Adipose tissue (tissue), 3 donors: ENCODE data around the gene LMOD1. TPM values are rescaled to one million over a fixed set of nuclear protein-coding genes. Genes with fewer than 3 reads are reported as not detected.

ENCODE experiments used
- H3K27ac ChIP-seq: one replicate; pipeline ENCODE4 v1.5.1; 2013; ENCODE audit warnings: low read depth, low read length
- WGBS, 3 donors: extraction: QIAGEN DNeasy Blood & Tissue Kit; methylation state at CpG; one replicate each; pipeline ENCODE4 v1.1.7; 2013; 5-methylcytosine and 5-hydroxymethylcytosine counted together
- polyA plus RNA-seq, 3 donors: library from polyadenylated mRNA; stranded (reverse); fragments of 200-250 nt; gene quantifications; one replicate each; pipeline ENCODE4 v1.2.3, GENCODE V29; 2013
- donor health status: healthy with polysubstance abuse.
- donor health status: Bipolar disorder and iron deficiency.
- donor health status: healthy.

LMOD1 gene
- polyA plus RNA-seq, 3 donors = 3.3 to 102 (median 21.8) TPM

DNA sequence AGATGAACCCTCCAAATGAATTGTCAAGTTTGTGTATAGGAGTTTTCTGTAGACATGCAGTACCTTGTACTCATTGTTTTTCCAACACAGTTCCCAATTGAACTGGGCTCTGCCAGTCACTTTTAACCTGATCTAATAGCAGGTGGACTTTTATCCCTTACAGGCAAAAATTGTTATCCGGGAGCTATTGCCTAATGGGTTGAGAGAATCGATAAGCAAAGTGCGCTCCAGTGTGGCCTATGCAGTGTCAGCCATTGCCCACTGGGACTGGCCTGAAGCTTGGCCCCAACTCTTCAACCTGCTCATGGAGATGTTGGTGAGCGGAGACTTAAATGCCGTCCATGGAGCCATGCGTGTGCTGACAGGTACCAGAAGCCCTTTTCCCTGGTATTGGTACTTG is 98.1 kb downstream of the LMOD1 start:
- WGBS, 3 donors = 97 to 99% (median 99%) methylated on average over 6 of the region's 6 CpGs
- H3K27ac ChIP-seq = no peak overlapping the region

- H3K27ac ChIP-seq = no peak overlapping the region
- WGBS, 3 donors = 35 to 87% (median 56%) methylated on average over 1 of the region's 1 CpG
These were observed 99.2 kb downstream of the LMOD1 start for GRCh38 chr1:201847150-201847549.

Other genes starting within 250 kb of the LMOD1 start
- 10 to 100 TPM in 2 of 3 donors, 1 to 10 TPM in 1; 7.2 to 20.9 (median 14.2) TPM for gene IPO9, start 117.4 kb downstream of the LMOD1 start, polyA plus RNA-seq
- gene SHISA4, start 57.6 kb downstream of the LMOD1 start, polyA plus RNA-seq = 10 to 100 TPM in 2 of 3 donors, 1 to 10 TPM in 1; 7.3 to 20.9 (median 11.0) TPM
- 10 to 100 TPM; 19.2 to 44.6 (median 38.0) TPM for gene TIMM17A, start 9.0 kb upstream of the LMOD1 start, polyA plus RNA-seq
- gene RNPEP, start 36.1 kb upstream of the LMOD1 start, polyA plus RNA-seq = 10 to 100 TPM; 22.3 to 49.8 (median 29.6) TPM
- gene ELF3, start 64.0 kb upstream of the LMOD1 start, polyA plus RNA-seq = 100 to 1,000 TPM in 1 of 3 donors, 10 to 100 TPM in 1, 1 to 10 TPM in 1; 2.2 to 222 (median 16.5) TPM
- gene GPR37L1, start 176.4 kb upstream of the LMOD1 start, polyA plus RNA-seq = under 1 TPM in 2 of 3 donors, not detected in 1; 0.01 to 0.03 TPM
- gene ARL8A, start 198.2 kb upstream of the LMOD1 start, polyA plus RNA-seq = 10 to 100 TPM; 14.3 to 36.4 (median 31.0) TPM
- 1 to 10 TPM in 2 of 3 donors, under 1 TPM in 1; 0.47 to 2.9 (median 1.1) TPM for gene PTPN7, start 214.1 kb upstream of the LMOD1 start, polyA plus RNA-seq
- gene LGR6, start 247.3 kb upstream of the LMOD1 start, polyA plus RNA-seq = 1 to 10 TPM in 1 of 3 donors, under 1 TPM in 2; 0.05 to 1.0 (median 0.28) TPM